GM23338 (cell line): Measurements from ENCODE around the gene POMT2. TPM values are rescaled to one million over a fixed set of nuclear protein-coding genes. Genes with fewer than 3 reads are reported as not detected.
"Not testable (repeated sequence)": the region's sequence is repeated elsewhere in the genome, so short reads cannot be mapped to it uniquely, and the experiment has no call there.

Source experiments
- ATAC-seq: fragments of 200-7000 bp; cut with Tn5 transposase; 3 replicates; pipeline ENCODE4 v1.9.1; 2020
- DNase-seq: peaks from one replicate; pipeline ENCODE4 v3.0.0-alpha.2; 2015; ENCODE audit warnings: low spot score
- H2AFZ ChIP-seq: fragments of 200-600 bp; sonication (generic); 2 replicates; pipeline ENCODE4 v1.8.0; 2016; ENCODE audit warnings: antibody characterized with exemption, mild to moderate bottlenecking, moderate library complexity
- H3F3A ChIP-seq: fragments of 200-600 bp; sonication (generic); replicated peaks from 2 replicates; pipeline ENCODE4 v1.8.0; 2017; ENCODE audit warnings: antibody characterized with exemption, mixed run types, low read depth
- H3K27ac ChIP-seq: fragments of 200-600 bp; sonication (generic); 2 replicates; pipeline ENCODE4 v1.6.1; 2016; ENCODE audit warnings: low read depth
- H3K27me3 ChIP-seq: fragments of 200-600 bp; sonication (generic); 2 replicates; pipeline ENCODE4 v1.8.0; 2016; ENCODE audit warnings: mild to moderate bottlenecking, mixed run types, moderate library complexity; ENCODE audit not compliant: insufficient read depth
- H3K36me3 ChIP-seq: fragments of 200-600 bp; sonication (generic); 2 replicates; pipeline ENCODE4 v1.8.0; 2016; ENCODE audit warnings: mild to moderate bottlenecking; ENCODE audit not compliant: insufficient read depth
- H3K4me1 ChIP-seq: fragments of 200-600 bp; sonication (generic); 2 replicates; pipeline ENCODE4 v1.8.0; 2016; ENCODE audit warnings: mild to moderate bottlenecking, moderate library complexity; ENCODE audit not compliant: insufficient read depth
- H3K4me2 ChIP-seq: fragments of 200-600 bp; sonication (generic); 2 replicates; pipeline ENCODE4 v1.7.1; 2017; ENCODE audit warnings: mixed run types
- H3K4me3 ChIP-seq: fragments of 200-600 bp; sonication (generic); 2 replicates; pipeline ENCODE4 v1.6.1; 2016; ENCODE audit warnings: mixed run types
- H3K79me2 ChIP-seq: fragments of 200-600 bp; sonication (generic); replicated peaks from 2 replicates; pipeline ENCODE4 v1.8.0; 2017; ENCODE audit warnings: mild to moderate bottlenecking; ENCODE audit not compliant: insufficient read depth
- H3K9me2 ChIP-seq: fragments of 200-600 bp; sonication (generic); 2 replicates; pipeline ENCODE4 v1.8.0; 2017; ENCODE audit not compliant: insufficient read depth
- H4K20me1 ChIP-seq: fragments of 200-600 bp; sonication (generic); replicated peaks from 2 replicates; pipeline ENCODE4 v1.8.0; 2017; ENCODE audit warnings: mild to moderate bottlenecking; ENCODE audit not compliant: insufficient read depth
- H3K27ac Mint-ChIP-seq: 2 replicates; pipeline ENCODE4 v1.8.0; 2020; ENCODE audit warnings: inconsistent platforms, mild to moderate bottlenecking, moderate library complexity, mixed read lengths
- H3K27me3 Mint-ChIP-seq: 3 replicates; pipeline ENCODE4 v1.8.0; 2022; ENCODE audit warnings: low read depth, mild to moderate bottlenecking, moderate library complexity, mixed read lengths, inconsistent platforms; ENCODE audit not compliant: insufficient read depth, poor library complexity
- H3K36me3 Mint-ChIP-seq: 3 replicates; pipeline ENCODE4 v1.8.0; 2021; ENCODE audit warnings: low read depth, mild to moderate bottlenecking, inconsistent platforms, moderate library complexity, mixed read lengths
- H3K4me1 Mint-ChIP-seq: 3 replicates; pipeline ENCODE4 v1.8.0; 2020; ENCODE audit warnings: mild to moderate bottlenecking, inconsistent platforms, mixed read lengths
- H3K4me3 Mint-ChIP-seq: 3 replicates; pipeline ENCODE4 v1.8.0; 2021; ENCODE audit warnings: moderate library complexity, mild to moderate bottlenecking, inconsistent platforms, mixed read lengths
- H3K9me3 Mint-ChIP-seq: 3 replicates; pipeline ENCODE4 v1.8.0; 2020; ENCODE audit warnings: moderate library complexity, mild to moderate bottlenecking, inconsistent platforms, mixed read lengths
- CREB1 ChIP-seq: fragments of 250-450 bp; sonication (Bioruptor Pico); IDR thresholded peaks from 2 replicates; pipeline ENCODE4 v1.5.0; 2020; ENCODE audit warnings: low read depth, mild to moderate bottlenecking, moderate library complexity
- EZH2 ChIP-seq: fragments of 200-600 bp; sonication (generic); IDR thresholded peaks from one replicate; pipeline ENCODE4 v1.8.0; 2017; ENCODE audit warnings: antibody characterized with exemption, mild to moderate bottlenecking, low read depth; ENCODE audit not compliant: unreplicated experiment
- JUNB ChIP-seq: IDR thresholded peaks from one replicate; pipeline ENCODE4 v1.6.1; 2016; ENCODE audit warnings: antibody characterized with exemption; ENCODE audit not compliant: unreplicated experiment
- NANOG ChIP-seq: IDR thresholded peaks from 2 replicates; pipeline ENCODE4 v1.6.1; 2016; ENCODE audit warnings: antibody characterized with exemption, borderline replicate concordance
- STAT1 ChIP-seq: IDR thresholded peaks from one replicate; pipeline ENCODE4 v1.6.1; 2016; ENCODE audit warnings: antibody characterized with exemption; ENCODE audit not compliant: unreplicated experiment
- ZNF114 ChIP-seq: fragments of 250-450 bp; sonication (Bioruptor Pico); IDR thresholded peaks from 2 replicates; pipeline ENCODE4 v1.5.0; 2020; ENCODE audit warnings: mild to moderate bottlenecking, moderate library complexity
- ZNF331 ChIP-seq: fragments of 250-450 bp; sonication (Bioruptor Pico); IDR thresholded peaks from 2 replicates; pipeline ENCODE4 v1.5.0; 2020; ENCODE audit warnings: low read depth, mild to moderate bottlenecking, moderate library complexity
- polyA plus RNA-seq: library from polyadenylated mRNA; unstranded; fragments of >200 nt; fragmentation: Nextera tagmentation; extraction: Ambion mirVana; gene quantifications from 2 replicates; pipeline ENCODE4 v1.2.1, GENCODE V29; 2016
- total RNA-seq: library from RNA; depleted of rRNA; stranded (reverse); fragments of >200 nt; shearing (Covaris generic); gene quantifications from 2 replicates; pipeline ENCODE4 v1.2.3, GENCODE V29; 2014
- TF ChIP-seq, protein P1 (sequence below): fragments of 250-450 bp; sonication (Bioruptor Pico); IDR thresholded peaks from 2 replicates; pipeline ENCODE4 v1.5.0; 2020; ENCODE audit warnings: mild to moderate bottlenecking, moderate library complexity
- TF ChIP-seq, protein P2 (sequence below), 2 experiments: fragments of 200-600 bp in 1 of 2; sonication (generic) in 1 of 2; conservative IDR thresholded peaks; 2 replicates each; pipeline versions ENCODE4 v1.5.1 to v1.6.1; 2016 to 2017; ENCODE audit warnings: antibody characterized with exemption in 2 of 2, low read depth in 2 of 2, mild to moderate bottlenecking in 2 of 2, moderate library complexity in 1 of 2

Gene POMT2
- total and polyA plus RNA-seq, 2 experiments from 2014 or later, result 24.3 to 29.9 TPM

DNA sequence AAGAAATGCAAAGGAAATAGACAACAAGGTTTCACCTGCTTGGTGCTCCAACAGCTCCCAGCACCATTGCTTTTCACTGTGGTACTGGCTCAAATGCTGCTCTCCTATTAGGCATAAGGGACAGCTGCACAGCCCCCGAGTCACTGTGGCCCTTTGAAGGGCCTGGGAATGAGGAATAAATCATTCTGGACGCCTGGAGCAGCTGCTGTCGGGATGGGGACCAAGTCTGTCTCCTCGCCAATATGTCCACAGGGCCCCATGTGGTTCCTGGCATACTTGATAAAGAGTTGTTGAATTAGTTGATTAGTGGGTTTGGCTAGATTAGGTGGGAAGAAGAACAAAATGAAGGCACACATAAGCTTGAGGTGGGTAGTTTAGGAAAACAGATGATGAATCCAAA is 36.6 kb downstream of the POMT2 start (continued):
- TF ChIP-seq, protein P1, sequence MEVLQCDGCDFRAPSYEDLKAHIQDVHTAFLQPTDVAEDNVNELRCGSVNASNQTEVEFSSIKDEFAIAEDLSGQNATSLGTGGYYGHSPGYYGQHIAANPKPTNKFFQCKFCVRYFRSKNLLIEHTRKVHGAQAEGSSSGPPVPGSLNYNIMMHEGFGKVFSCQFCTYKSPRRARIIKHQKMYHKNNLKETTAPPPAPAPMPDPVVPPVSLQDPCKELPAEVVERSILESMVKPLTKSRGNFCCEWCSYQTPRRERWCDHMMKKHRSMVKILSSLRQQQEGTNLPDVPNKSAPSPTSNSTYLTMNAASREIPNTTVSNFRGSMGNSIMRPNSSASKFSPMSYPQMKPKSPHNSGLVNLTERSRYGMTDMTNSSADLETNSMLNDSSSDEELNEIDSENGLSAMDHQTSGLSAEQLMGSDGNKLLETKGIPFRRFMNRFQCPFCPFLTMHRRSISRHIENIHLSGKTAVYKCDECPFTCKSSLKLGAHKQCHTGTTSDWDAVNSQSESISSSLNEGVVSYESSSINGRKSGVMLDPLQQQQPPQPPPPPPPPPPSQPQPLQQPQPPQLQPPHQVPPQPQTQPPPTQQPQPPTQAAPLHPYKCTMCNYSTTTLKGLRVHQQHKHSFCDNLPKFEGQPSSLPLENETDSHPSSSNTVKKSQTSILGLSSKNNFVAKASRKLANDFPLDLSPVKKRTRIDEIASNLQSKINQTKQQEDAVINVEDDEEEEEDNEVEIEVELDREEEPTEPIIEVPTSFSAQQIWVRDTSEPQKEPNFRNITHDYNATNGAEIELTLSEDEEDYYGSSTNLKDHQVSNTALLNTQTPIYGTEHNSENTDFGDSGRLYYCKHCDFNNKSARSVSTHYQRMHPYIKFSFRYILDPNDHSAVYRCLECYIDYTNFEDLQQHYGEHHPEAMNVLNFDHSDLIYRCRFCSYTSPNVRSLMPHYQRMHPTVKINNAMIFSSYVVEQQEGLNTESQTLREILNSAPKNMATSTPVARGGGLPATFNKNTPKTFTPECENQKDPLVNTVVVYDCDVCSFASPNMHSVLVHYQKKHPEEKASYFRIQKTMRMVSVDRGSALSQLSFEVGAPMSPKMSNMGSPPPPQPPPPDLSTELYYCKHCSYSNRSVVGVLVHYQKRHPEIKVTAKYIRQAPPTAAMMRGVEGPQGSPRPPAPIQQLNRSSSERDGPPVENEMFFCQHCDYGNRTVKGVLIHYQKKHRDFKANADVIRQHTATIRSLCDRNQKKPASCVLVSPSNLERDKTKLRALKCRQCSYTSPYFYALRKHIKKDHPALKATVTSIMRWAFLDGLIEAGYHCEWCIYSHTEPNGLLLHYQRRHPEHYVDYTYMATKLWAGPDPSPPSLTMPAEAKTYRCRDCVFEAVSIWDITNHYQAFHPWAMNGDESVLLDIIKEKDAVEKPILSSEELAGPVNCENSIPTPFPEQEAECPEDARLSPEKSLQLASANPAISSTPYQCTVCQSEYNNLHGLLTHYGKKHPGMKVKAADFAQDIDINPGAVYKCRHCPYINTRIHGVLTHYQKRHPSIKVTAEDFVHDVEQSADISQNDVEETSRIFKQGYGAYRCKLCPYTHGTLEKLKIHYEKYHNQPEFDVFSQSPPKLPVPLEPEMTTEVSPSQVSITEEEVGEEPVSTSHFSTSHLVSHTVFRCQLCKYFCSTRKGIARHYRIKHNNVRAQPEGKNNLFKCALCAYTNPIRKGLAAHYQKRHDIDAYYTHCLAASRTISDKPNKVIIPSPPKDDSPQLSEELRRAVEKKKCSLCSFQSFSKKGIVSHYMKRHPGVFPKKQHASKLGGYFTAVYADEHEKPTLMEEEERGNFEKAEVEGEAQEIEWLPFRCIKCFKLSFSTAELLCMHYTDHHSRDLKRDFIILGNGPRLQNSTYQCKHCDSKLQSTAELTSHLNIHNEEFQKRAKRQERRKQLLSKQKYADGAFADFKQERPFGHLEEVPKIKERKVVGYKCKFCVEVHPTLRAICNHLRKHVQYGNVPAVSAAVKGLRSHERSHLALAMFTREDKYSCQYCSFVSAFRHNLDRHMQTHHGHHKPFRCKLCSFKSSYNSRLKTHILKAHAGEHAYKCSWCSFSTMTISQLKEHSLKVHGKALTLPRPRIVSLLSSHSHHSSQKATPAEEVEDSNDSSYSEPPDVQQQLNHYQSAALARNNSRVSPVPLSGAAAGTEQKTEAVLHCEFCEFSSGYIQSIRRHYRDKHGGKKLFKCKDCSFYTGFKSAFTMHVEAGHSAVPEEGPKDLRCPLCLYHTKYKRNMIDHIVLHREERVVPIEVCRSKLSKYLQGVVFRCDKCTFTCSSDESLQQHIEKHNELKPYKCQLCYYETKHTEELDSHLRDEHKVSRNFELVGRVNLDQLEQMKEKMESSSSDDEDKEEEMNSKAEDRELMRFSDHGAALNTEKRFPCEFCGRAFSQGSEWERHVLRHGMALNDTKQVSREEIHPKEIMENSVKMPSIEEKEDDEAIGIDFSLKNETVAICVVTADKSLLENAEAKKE, result no peak
- TF ChIP-seq ZNF331 (CRISPR knock-in tag) (no peak), CREB1 (no peak), EZH2 (no peak), STAT1 (no peak), NANOG (no peak), JUNB (no peak)
- TF ChIP-seq, protein P2, sequence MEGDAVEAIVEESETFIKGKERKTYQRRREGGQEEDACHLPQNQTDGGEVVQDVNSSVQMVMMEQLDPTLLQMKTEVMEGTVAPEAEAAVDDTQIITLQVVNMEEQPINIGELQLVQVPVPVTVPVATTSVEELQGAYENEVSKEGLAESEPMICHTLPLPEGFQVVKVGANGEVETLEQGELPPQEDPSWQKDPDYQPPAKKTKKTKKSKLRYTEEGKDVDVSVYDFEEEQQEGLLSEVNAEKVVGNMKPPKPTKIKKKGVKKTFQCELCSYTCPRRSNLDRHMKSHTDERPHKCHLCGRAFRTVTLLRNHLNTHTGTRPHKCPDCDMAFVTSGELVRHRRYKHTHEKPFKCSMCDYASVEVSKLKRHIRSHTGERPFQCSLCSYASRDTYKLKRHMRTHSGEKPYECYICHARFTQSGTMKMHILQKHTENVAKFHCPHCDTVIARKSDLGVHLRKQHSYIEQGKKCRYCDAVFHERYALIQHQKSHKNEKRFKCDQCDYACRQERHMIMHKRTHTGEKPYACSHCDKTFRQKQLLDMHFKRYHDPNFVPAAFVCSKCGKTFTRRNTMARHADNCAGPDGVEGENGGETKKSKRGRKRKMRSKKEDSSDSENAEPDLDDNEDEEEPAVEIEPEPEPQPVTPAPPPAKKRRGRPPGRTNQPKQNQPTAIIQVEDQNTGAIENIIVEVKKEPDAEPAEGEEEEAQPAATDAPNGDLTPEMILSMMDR (conservative IDR thresholded peaks at IDR 0.05; ENCODE audit: low read depth in 2 of 2), result no peak

DNA sequence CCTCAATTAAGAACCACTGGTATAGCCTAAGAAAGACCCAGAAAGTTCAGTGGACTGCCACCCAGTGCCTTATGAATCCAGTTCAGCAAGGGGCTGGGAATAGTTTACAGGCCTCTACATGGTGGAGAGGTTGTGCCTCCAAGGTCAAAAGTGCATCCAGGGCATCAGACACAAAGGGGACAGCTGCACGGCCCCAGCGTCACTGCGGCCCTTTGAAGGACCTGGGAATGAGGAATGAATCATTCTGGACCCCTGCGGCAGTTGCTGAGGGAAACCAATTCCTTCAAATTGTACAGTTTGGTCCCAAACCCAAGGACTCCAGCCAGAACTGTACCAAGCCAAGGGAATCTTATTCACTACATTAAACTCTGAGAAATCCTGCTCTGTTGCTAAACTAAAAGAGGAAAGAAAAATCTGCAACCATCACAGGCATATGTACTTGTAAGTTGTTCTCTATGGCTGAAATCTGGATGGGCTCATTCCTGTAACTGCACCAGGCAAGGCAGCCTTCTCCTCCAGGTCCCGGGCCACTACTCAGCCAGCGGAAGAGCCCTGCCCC is 38.8 kb downstream of the POMT2 start:
- H4K20me1 ChIP-seq, result no peaks in the 10 kb centered on the region; the same call in 1 of the 2 replicates
- no peak overlapping the region for H3K4me2 ChIP-seq
- no peak overlapping the region for H3K4me3 ChIP-seq
- no peak for ATAC-seq
- Mint-ChIP-seq H3K36me3 (peaks cover 34% of the 10 kb centered on the region), H3K9me3 (no peaks in the 10 kb centered on the region), H3K4me1 (no peaks in the 10 kb centered on the region), H3K4me3 (no peak overlapping the region), H3K27ac (no peak overlapping the region), H3K27me3 (no peaks in the 10 kb centered on the region)
- H3K27ac ChIP-seq, result no peak overlapping the region
- no peaks in the 10 kb centered on the region for H3K4me1 ChIP-seq
- no peaks in the 10 kb centered on the region for H3K9me2 ChIP-seq
- H3K27me3 ChIP-seq, result no peaks in the 10 kb centered on the region
- no peaks in the 10 kb centered on the region for H3K79me2 ChIP-seq
- peaks cover 17% of the 10 kb centered on the region for H3K36me3 ChIP-seq
- H3F3A ChIP-seq, result no peaks in the 10 kb centered on the region
- DNase-seq, result no peak
- TF ChIP-seq EZH2, result no peak
- TF ChIP-seq ZNF114 (CRISPR knock-in tag), result no peak
- H2AFZ ChIP-seq, result no peak overlapping the region

DNA sequence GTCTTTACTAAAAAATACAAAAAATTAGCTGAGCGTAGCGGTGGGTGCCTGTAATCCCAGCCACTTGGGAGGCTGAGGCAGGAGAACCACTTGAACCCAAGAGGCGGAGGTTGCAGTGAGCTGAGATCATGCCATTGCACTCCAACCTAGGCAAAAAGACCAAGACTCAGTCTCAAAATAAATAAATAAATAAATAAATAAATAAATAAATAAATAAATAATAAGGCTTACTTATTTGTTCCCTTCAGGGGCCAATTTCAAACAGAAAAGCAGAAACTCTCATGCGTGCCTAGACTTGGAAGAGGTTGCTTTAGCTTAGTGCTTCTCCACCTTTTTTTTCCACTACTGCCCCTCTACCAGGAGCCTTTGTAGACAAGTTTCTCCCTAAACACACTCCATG is 39.8 kb downstream of the POMT2 start:
- not testable (repeated sequence) for H4K20me1 ChIP-seq
- peaks cover 28% of the 10 kb centered on the region for H3K36me3 Mint-ChIP-seq
- H3K36me3 ChIP-seq, result peaks cover 15% of the 10 kb centered on the region

More for the DNA sequence above, 39.8 kb downstream of the POMT2 start:
- not testable (repeated sequence) for H3K4me1 ChIP-seq, DNase-seq, H3F3A ChIP-seq, H3K27me3 Mint-ChIP-seq, H3K4me3 Mint-ChIP-seq, H3K4me1 Mint-ChIP-seq, H3K9me3 Mint-ChIP-seq, H3K4me3 ChIP-seq, H3K4me2 ChIP-seq, H2AFZ ChIP-seq, H3K9me2 ChIP-seq, H3K27ac Mint-ChIP-seq, ATAC-seq, H3K27me3 ChIP-seq, H3K79me2 ChIP-seq, H3K27ac ChIP-seq
